Immature natural killer cell (primary cell): ENCODE results near the gene SPAG7. TPM values are rescaled to one million over a fixed set of nuclear protein-coding genes. Genes with fewer than 3 reads are reported as not detected.

ENCODE experiments used
- DNase-seq, 3 donors: peaks; one replicate each; pipeline ENCODE4 v3.0.0; 2022; ENCODE audit warnings: mixed read lengths in 1 of 3
- H3K27ac Mint-ChIP-seq, 6 donors: one replicate each; pipeline ENCODE4 v1.8.0; 2020; ENCODE audit warnings: mixed read lengths in 6 of 6, mild to moderate bottlenecking in 5 of 6, inconsistent platforms in 4 of 6, moderate library complexity in 3 of 6
- H3K27me3 Mint-ChIP-seq, 3 donors: one replicate each; pipeline ENCODE4 v1.8.0; 2020 to 2021; ENCODE audit warnings: low read depth in 3 of 3, mild to moderate bottlenecking in 3 of 3, mixed read lengths in 3 of 3, moderate library complexity in 3 of 3, inconsistent platforms in 1 of 3
- H3K36me3 Mint-ChIP-seq, 3 donors: one replicate each; pipeline ENCODE4 v1.8.0; 2020; ENCODE audit warnings: mixed read lengths in 3 of 3, inconsistent platforms in 2 of 3, mild to moderate bottlenecking in 2 of 3
- H3K4me1 Mint-ChIP-seq, 2 donors: one replicate each; pipeline ENCODE4 v1.8.0; 2020; ENCODE audit warnings: inconsistent platforms in 2 of 2, mild to moderate bottlenecking in 2 of 2, mixed read lengths in 2 of 2, moderate library complexity in 1 of 2
- H3K4me3 Mint-ChIP-seq, 5 donors: one replicate each; pipeline ENCODE4 v1.8.0; 2020; ENCODE audit warnings: mild to moderate bottlenecking in 5 of 5, mixed read lengths in 5 of 5, inconsistent platforms in 3 of 5, moderate library complexity in 3 of 5
- H3K9me3 Mint-ChIP-seq, 6 donors: one replicate each; pipeline ENCODE4 v1.8.0; 2020; ENCODE audit warnings: mild to moderate bottlenecking in 6 of 6, mixed read lengths in 6 of 6, inconsistent platforms in 4 of 6, moderate library complexity in 3 of 6
- polyA plus RNA-seq, 3 donors: library from polyadenylated mRNA; unstranded; fragments of 300-500 nt; fragmentation: Illumina TruSeq; gene quantifications; one replicate each; pipeline ENCODE4 v1.2.3, GENCODE V29; 2021

SPAG7 gene, protein sequence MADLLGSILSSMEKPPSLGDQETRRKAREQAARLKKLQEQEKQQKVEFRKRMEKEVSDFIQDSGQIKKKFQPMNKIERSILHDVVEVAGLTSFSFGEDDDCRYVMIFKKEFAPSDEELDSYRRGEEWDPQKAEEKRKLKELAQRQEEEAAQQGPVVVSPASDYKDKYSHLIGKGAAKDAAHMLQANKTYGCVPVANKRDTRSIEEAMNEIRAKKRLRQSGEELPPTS
- 100 to 1,000 TPM; 117 to 164 (median 155) TPM for polyA plus RNA-seq

DNA sequence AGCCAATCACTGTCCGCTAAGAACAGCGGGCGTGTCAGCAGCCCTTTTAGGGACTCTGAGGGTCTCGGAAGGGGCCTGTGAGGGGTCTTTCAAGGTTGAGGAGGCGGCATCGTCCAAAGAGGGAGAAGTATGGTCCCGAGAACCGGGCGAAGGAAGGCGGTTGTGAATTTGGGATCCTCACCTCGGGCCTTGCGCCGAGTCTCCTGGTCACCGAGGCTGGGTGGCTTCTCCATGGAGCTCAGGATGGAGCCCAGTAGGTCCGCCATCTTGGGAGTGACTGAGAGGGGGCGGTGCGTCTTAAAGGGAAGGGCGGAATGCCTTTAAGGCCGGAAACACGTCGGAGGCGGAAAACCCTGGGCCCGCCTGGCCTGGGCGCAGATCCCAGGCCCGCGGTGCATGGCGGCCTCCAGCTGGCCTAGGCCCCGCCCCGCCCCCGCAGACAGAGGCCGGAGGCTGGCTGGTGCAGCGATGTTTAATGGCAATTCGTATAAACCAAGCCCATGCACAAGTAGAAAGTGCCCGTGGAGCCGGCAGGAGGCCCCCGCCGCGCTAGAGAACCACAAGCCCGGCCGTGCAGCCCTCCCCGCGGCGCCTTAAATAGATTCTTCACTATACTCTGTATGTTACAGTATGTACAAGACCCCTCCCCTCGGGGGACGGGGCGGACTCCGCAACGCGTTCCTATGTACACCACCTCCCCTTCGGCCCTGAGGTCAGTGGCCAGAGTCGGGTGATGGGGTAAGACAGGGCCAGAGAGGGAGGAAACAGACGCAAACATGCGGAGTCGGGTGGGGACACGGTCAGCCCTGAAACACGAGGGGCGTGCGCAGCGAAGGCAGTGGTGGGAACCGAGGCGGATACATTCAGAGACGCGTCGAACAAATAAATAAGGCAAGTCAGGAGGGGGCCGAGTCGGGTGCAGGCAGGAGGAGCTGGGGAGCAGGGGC lies at the start of gene SPAG7:
Gene SPAG7, minus strand, starts transcription at position 279 of the 947 bp plus-strand sequence. Its CDS starts 13 bp downstream, at position 266.
- Mint-ChIP-seq H3K4me3 (no peak within 1 kb of the TSS), H3K27me3 (peaks cover 0 to 2% (median 0%) of the 10 kb centered on the region in 3 donors), H3K4me1 (peaks cover 13 to 14% of the 10 kb centered on the region in 2 donors), H3K9me3 (no peaks in the 10 kb centered on the region), H3K36me3 (peaks cover 0 to 9% (median 3%) of the 10 kb centered on the region in 3 donors), H3K27ac (peak within 1 kb of the TSS in 3 of 6 donors; percentile 87 to 94 (median 89))
- DNase-seq = peak; percentile 97 to 98 (median 98)

DNA sequence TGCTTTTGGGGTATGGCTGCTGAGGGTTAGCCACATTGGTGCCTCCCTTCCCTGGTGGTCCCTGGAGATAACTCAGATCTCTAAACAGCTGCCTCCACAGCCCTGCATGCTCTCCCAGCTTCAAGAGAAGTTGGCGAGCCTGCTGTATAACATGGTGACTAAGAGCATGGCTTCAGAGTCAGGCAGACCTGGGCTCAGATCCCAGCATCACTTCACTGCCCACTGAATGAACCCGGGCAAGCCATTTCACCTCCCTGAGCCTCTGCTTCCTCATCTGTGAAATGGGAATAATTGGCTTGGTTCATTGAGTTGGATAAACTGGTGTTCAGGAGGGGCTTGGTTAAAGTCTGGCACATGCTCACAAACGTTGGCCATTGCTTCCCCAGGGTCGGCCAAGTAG lies 46.7 kb upstream of the SPAG7 start:
- Mint-ChIP-seq H3K27ac (no peak overlapping the region), H3K36me3 (peaks cover 11 to 27% (median 12%) of the 10 kb centered on the region in 3 donors), H3K9me3 (no peaks in the 10 kb centered on the region), H3K4me3 (no peak overlapping the region), H3K4me1 (peaks cover 3 to 5% of the 10 kb centered on the region in 2 donors), H3K27me3 (peaks cover 0 to 2% (median 2%) of the 10 kb centered on the region in 3 donors)
- DNase-seq = no peak

DNA sequence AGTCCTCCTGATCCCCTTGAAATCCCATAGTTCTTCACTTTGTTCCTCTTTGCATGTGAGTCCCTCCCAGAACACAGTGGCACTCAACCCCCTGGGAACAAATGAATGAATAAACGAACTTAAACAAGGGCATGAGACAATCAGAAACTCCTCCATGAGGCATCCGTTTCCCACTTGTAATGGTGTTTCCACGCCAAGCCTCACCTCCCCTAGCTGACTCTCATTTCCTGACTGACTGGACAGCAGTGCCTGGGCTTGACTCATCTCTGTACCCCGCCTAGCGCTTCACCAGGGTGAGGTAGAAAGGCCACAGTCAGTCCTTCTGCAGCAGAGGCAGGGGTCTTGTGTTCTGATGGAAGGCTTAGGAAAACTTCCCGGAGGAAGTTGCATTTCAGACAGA lies 44.3 kb upstream of the SPAG7 start:
- no peak overlapping the region for H3K27ac Mint-ChIP-seq
- peaks cover 0 to 2% (median 2%) of the 10 kb centered on the region in 3 donors for H3K27me3 Mint-ChIP-seq
- H3K4me1 Mint-ChIP-seq = peaks cover 2 to 3% of the 10 kb centered on the region in 2 donors
- no peak for DNase-seq
- H3K36me3 Mint-ChIP-seq = peaks cover 6 to 31% (median 16%) of the 10 kb centered on the region in 3 donors
- H3K9me3 Mint-ChIP-seq = no peaks in the 10 kb centered on the region
- no peak overlapping the region for H3K4me3 Mint-ChIP-seq

DNA sequence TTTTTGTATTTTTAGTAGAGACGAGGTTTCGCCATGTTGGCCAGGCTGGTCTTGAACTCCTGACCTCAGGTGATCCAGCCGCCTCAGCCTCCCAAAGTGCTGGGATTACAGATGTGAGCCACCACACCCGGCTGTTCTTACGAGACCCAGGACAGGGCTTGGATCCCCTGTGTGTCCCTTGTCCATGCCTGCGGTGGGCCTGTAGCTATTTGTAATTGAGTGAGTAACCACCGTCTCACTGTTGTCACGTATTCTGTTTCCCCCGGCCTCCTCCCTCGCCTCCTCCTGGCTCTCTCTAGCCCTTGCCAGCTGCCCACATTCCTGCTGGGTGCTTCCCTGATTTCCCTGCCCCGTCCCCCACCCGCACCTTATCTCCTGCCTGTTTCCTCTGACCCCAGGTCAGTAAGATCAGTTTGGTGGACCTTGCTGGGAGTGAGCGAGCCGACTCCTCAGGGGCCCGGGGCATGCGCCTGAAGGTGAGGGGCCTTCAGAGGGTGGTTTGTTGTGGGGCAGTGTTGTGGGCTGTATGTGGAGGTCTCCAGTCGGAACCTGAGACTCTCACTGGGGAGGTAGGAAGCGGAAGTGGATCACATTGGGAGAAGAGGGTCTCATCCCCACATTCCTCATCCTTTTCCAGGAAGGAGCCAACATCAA lies 35.7 kb upstream of the SPAG7 start:
- Mint-ChIP-seq H3K4me3 (no peak overlapping the region), H3K27me3 (no peaks in the 10 kb centered on the region), H3K27ac (peak overlapping the region in 1 of 6 donors; percentile 40), H3K4me1 (peaks cover 8 to 9% of the 10 kb centered on the region in 2 donors), H3K36me3 (peaks cover 17 to 45% (median 19%) of the 10 kb centered on the region in 3 donors), H3K9me3 (no peaks in the 10 kb centered on the region)
- DNase-seq = no peak

DNA sequence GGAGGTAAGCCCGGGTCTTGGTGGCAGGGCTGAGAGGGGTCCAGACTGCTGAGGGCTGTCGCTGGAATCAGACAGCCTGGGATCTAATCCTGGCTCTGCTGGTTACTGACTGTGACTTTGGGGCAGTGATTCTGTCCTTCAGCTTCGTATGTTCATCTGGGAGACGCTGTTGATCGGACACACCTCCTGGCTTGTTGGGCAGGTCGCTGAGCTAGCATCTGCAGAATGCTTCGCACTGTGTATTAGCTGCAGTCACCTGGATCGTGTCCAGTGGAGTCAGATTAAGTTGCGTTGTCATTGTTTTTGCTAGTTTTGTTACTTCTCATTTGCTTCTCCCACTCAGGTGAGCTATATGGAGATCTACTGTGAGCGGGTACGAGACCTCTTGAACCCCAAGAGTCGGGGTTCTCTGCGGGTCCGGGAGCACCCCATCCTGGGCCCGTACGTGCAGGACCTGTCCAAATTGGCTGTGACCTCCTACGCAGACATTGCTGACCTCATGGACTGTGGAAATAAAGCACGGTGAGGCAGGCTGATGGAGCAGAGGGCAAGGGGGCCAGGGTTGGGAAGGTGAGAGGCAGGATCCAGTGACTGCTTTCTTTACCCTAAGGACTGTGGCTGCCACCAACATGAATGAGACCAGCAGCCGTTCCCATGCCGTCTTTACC lies 34.6 kb upstream of the SPAG7 start:
- Mint-ChIP-seq H3K4me1 (peaks cover 8 to 9% of the 10 kb centered on the region in 2 donors), H3K27me3 (no peaks in the 10 kb centered on the region), H3K27ac (no peak overlapping the region), H3K36me3 (peaks cover 12 to 36% (median 19%) of the 10 kb centered on the region in 3 donors), H3K4me3 (no peak overlapping the region), H3K9me3 (no peaks in the 10 kb centered on the region)
- no peak for DNase-seq

DNA sequence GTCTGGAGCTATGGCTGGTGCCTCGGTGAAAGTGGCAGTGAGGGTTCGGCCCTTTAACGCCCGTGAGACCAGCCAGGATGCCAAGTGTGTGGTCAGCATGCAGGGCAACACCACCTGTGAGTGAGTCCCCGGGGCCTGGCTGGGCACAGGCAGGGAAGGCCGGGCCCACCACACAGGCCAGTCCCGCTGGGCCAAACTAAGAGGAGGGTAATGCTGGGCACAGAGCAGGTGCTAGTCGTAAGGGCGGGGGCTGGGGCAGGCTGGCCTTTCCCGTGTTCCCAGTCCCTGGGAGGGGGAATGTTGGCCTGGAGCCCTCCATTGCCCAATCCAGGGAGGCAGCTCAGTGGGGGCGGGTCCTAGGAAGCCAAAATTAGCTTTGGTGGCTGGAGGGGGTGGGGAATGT lies 32.6 kb upstream of the SPAG7 start:
- peaks cover 0 to 4% (median 0%) of the 10 kb centered on the region in 3 donors for H3K27me3 Mint-ChIP-seq
- no peak overlapping the region for H3K27ac Mint-ChIP-seq
- no peak for DNase-seq
- H3K36me3 Mint-ChIP-seq = peaks cover 9 to 25% (median 16%) of the 10 kb centered on the region in 3 donors
- no peaks in the 10 kb centered on the region for H3K9me3 Mint-ChIP-seq
- H3K4me3 Mint-ChIP-seq = peak overlapping the region in 1 of 5 donors; percentile 63
- peaks cover 15% of the 10 kb centered on the region in 2 donors for H3K4me1 Mint-ChIP-seq

DNA sequence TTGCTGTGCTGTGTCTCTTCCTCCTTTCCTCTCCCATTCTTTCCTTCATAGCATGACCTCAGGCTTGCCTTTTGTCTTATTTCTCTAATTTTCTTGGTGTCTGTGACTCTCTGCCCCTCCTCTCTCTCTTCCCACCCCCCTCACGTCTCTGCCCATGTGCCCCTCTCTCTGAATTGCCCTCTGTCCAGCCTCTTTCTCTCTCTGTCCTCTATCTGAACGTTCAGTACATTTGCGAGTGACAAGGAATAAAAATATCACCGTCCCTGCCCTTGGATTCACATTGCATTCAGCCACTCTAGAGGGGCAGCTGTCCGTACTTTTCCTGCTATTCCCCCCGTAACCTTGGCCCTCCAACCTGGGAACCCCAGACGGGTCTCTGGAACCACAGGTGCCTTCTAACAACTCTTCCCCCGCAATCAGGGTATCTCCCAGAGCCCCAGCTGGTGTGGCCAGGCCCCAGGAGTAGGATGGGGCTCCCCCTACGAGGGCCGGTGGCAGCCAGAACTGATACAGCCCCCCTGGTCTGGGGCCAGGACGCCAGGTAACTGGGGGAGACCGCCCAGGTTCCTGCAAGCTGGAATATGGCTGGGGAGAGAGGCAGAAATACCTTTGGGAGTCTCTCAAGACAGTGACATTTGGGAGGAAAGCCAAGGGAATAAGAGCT lies 31.9 kb upstream of the SPAG7 start:
- Mint-ChIP-seq H3K27me3 (peaks cover 0 to 7% (median 0%) of the 10 kb centered on the region in 3 donors), H3K27ac (peak overlapping the region in 3 of 6 donors; percentile 37 to 76 (median 46)), H3K4me3 (peak overlapping the region; percentile 44 to 83 (median 66)), H3K4me1 (peaks cover 15% of the 10 kb centered on the region in 2 donors), H3K36me3 (peaks cover 6 to 18% (median 10%) of the 10 kb centered on the region in 3 donors), H3K9me3 (no peaks in the 10 kb centered on the region)
- DNase-seq = no peak

DNA sequence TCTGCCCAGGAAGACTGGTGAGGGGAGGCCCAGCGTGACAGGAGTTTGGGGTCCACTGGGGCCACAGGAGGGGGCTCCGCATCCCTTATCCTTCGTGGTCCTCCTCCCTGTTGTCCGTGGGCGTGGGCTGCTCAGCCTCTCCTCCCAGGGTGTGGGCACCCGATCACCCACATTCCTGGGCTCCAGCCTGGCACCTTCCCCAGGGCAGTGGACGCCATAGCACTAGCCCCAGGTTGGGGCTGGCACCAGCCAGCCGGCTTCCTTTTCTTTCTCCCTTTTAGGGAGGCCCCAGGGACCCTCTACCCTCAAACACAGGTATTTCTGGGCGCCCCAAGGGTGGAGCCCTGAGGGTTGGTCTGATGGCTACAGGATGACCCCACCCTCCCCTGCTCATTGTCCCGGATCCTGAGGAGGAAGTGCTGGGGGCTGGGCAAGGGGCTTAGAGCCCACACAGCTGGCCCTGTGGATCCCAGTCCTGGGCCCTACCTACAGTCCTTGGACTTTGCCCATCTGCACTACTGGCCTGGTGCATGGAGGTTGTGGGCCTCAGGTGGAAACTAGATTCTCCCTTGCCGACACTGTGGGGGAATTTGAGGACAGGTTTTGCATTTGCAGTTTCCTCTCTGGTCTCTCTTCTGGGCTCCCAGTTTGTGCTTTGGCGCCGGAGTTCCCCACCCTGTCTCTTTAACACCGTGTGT lies 31.3 kb upstream of the SPAG7 start:
- DNase-seq = no peak
- H3K36me3 Mint-ChIP-seq = peaks cover 3 to 12% (median 4%) of the 10 kb centered on the region in 3 donors
- H3K4me1 Mint-ChIP-seq = peaks cover 15% of the 10 kb centered on the region in 2 donors
- no peaks in the 10 kb centered on the region for H3K9me3 Mint-ChIP-seq
- peaks cover 0 to 7% (median 2%) of the 10 kb centered on the region in 3 donors for H3K27me3 Mint-ChIP-seq
- H3K4me3 Mint-ChIP-seq = peak overlapping the region; percentile 61 to 83 (median 66)
- H3K27ac Mint-ChIP-seq = peak overlapping the region in 2 of 6 donors; percentile 37 to 76

DNA sequence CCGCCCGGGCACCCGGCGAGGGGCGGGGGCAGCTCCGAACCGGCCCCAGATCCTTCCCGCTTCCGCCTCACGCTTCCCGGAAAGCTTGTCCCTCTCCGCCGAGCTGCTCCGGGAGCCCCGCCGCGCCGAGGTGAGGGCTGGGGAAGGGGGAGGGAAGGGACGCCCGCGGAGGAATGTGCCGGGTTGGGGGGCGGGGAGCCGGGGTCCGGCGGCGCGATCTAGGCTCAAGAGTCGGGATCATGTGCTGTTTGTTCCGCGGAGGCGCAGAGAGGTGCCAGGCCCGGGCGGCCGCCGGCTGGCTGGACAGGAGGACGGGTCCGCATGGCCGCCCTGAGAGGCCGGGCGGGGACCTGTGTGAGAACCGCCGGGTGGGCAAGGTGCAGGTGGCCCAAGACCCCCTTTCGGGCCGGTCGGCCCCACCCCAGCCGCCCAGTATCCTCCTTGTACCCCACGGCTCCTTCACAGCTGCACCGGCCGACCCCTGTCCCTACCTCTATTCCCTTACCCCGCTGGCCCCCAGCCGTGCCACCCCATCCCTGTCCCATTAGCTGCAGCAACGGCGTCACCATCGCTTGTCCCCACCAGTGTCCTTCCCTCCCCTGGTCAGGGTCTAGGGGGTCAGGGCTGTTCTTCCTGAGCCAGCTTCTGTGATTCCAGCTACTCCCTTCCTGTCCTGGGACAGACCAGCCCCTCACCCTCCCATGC lies 30.6 kb upstream of the SPAG7 start:
- H3K4me1 Mint-ChIP-seq = peaks cover 15% of the 10 kb centered on the region in 2 donors
- no peak for DNase-seq

DNA sequence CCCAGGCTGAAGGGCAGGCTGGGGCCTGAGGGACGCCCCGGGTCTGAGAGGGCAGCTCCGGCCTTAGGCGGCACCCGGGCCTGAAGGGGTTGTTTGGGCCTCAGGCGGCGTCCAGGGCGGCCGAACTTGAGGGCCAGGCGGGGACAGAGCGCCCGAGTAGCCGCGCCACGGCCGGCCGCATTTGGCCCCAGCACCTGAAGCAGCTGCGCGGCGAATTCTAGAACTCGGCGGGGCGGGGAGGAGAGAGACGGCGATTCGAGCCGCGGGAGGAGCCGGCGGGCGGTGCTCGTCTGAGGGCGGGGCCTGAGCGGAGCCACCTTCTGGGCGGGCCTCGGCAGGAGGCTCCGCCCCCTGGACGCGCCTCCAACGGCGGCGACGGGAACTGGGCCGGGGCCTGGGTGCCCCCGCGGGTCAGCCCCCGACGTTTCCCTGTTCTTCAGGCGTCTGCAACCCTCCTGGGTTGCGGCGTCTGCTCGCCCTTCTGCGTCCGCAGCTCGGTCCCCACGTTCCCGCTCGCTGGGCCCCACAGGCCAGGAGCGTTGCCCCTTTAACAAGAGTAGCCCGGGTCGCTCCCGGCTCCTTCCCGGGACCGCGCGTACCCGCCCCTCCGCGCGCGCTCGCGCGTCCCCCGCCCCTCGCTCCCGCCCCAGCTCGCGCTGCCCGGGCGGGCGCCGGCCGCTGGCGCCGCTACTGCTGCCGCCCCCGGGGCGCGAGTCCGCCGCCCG lies 29.8 kb upstream of the SPAG7 start, which contains the start of the genes INCA1 and KIF1C:
Gene INCA1, minus strand, starts transcription at position 221 of the 725 bp plus-strand sequence. CDS start 3,085 bp downstream, outside the sequence.
Gene KIF1C, plus strand, starts transcription at position 649 of the 725 bp plus-strand sequence. CDS start 2,297 bp downstream, outside the sequence.
- H3K36me3 Mint-ChIP-seq = peaks cover 0 to 6% (median 4%) of the 10 kb centered on the region in 3 donors

More for the DNA sequence above, 30.6 kb upstream of the SPAG7 start:
- peak overlapping the region in 1 of 6 donors; percentile 55 for H3K27ac Mint-ChIP-seq
- H3K36me3 Mint-ChIP-seq = peaks cover 0 to 6% (median 4%) of the 10 kb centered on the region in 3 donors
- H3K4me3 Mint-ChIP-seq = peak overlapping the region; percentile 61 to 76 (median 67)
- H3K9me3 Mint-ChIP-seq = no peaks in the 10 kb centered on the region
- H3K27me3 Mint-ChIP-seq = peaks cover 0 to 7% (median 2%) of the 10 kb centered on the region in 3 donors

DNA sequence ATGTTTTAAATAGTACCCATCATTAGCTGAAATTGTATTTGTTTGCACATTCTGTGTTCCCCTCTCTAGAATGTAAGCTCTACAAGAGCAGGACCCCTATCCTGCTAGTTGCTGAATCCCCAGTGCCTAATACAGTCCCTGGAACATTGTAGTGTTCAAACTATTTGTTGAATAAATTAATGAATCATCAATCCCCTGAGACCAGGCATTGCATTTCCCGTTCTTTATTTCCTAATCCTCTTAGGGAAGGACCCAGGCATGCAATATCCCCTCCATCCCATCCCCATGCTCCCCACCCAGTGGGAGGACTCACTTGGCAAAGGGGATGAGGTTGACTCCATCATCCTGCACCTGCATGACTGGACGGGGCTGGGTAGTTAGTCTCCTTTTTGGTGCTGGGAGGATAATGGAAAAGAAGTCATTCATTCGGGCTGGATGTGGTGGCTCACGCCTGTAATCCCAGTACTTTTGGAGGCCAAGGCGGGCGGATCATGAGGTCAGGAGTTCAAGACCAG lies 26.5 kb upstream of the SPAG7 start:
- H3K4me1 Mint-ChIP-seq = peaks cover 15 to 19% of the 10 kb centered on the region in 2 donors
- H3K27me3 Mint-ChIP-seq = peaks cover 0 to 7% (median 2%) of the 10 kb centered on the region in 3 donors
- no peaks in the 10 kb centered on the region for H3K9me3 Mint-ChIP-seq
- no peaks in the 10 kb centered on the region for H3K36me3 Mint-ChIP-seq
- H3K4me3 Mint-ChIP-seq = no peak overlapping the region
- no peak overlapping the region for H3K27ac Mint-ChIP-seq
- no peak for DNase-seq

More for the DNA sequence above, 29.8 kb upstream of the SPAG7 start, which contains the start of the genes INCA1 and KIF1C:
- peak within 1 kb of the TSS; percentile 79 to 88 (median 84) for H3K4me3 Mint-ChIP-seq
- H3K27ac Mint-ChIP-seq = peak within 1 kb of the TSS; percentile 79 to 93 (median 84)
- peak; percentile 93 to 94 (median 94) for DNase-seq
- H3K4me1 Mint-ChIP-seq = peaks cover 15% of the 10 kb centered on the region in 2 donors
- no peaks in the 10 kb centered on the region for H3K9me3 Mint-ChIP-seq
- H3K27me3 Mint-ChIP-seq = peaks cover 0 to 7% (median 2%) of the 10 kb centered on the region in 3 donors
